ENCODE data around the gene TERC. TPM values are rescaled to one million over a fixed set of nuclear protein-coding genes. Genes with fewer than 3 reads are reported as not detected.

The TERC gene
- total and polyA plus RNA-seq, 10 of the 15 experiments (the other 5 are each of a cell fraction or from before 2014, with no cell fraction given): 0.43 to 125 (median 6.2) TPM; not detected in 4

DNA sequence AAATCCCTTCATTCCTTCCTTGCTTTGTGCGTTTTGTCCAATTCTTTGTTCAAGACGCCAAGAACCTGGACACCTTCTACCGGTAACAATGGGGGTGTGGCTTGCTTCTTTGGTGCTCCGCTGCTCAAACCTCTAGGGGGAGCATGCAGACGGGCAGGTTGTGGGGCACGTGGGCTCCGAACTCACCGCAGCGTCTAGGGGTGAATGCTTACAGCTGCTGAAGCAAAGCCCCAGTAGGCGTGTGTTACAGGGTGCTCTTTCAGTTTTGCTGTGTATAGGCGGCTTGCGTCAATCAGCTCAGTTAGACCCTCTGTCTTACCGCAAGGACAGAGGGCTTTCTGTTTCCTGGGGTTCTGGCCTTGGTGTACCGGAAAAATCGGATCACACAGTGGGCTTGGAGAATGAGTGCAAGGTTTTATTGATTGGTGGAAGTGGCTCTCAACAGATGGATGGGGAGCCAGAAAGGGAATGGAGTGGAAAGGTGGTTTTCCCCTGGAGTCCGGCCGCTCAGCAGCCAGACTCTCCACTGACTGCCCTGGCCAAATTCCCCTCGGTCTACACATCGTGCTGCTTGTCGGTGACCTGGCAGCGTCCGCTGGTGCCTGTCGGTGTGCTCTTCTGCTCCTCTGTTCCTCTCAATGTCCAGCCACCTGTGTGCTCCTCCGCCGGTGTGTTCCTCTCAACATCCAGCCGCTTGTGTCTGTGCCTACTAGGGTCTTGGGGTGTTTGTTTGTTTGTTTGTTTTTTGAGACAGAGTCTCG, 49.1 kb upstream of the TERC start (continued):
- TF ChIP-seq RELA (IDR thresholded peaks at IDR 0.05; ENCODE audit: borderline replicate concordance, partially characterized antibody) (peak; percentile 33), GATAD2B (conservative IDR thresholded peaks at IDR 0.05; ENCODE audit: low read depth) (0 out of 2 replicates have a peak, but pooled peaks have one; percentile 33), EED (IDR thresholded peaks at IDR 0.05; ENCODE audit: low read depth) (peak; percentile 68), ZNF384 (IDR thresholded peaks at IDR 0.05; ENCODE audit: borderline replicate concordance, low read depth, low read length) (no peak), ESRRA (IDR thresholded peaks at IDR 0.05; ENCODE audit: low read length) (no peak), YBX1 (IDR thresholded peaks at IDR 0.05) (no peak), HCFC1 (IDR thresholded peaks at IDR 0.05; ENCODE audit: low read length) (no peak), BCL11A (IDR thresholded peaks at IDR 0.05; ENCODE audit: low read depth, low read length) (no peak), KDM1A (IDR thresholded peaks at IDR 0.05; ENCODE audit: borderline replicate concordance) (no peak), EGR1 (IDR thresholded peaks at IDR 0.05; ENCODE audit: borderline replicate concordance in 1 of 2, low read depth in 2 of 2, low read length in 2 of 2) (peak in 1 of 2 experiments; percentile 9; a peak in 1 of 3 replicates)
- TF ChIP-seq, protein P1, sequence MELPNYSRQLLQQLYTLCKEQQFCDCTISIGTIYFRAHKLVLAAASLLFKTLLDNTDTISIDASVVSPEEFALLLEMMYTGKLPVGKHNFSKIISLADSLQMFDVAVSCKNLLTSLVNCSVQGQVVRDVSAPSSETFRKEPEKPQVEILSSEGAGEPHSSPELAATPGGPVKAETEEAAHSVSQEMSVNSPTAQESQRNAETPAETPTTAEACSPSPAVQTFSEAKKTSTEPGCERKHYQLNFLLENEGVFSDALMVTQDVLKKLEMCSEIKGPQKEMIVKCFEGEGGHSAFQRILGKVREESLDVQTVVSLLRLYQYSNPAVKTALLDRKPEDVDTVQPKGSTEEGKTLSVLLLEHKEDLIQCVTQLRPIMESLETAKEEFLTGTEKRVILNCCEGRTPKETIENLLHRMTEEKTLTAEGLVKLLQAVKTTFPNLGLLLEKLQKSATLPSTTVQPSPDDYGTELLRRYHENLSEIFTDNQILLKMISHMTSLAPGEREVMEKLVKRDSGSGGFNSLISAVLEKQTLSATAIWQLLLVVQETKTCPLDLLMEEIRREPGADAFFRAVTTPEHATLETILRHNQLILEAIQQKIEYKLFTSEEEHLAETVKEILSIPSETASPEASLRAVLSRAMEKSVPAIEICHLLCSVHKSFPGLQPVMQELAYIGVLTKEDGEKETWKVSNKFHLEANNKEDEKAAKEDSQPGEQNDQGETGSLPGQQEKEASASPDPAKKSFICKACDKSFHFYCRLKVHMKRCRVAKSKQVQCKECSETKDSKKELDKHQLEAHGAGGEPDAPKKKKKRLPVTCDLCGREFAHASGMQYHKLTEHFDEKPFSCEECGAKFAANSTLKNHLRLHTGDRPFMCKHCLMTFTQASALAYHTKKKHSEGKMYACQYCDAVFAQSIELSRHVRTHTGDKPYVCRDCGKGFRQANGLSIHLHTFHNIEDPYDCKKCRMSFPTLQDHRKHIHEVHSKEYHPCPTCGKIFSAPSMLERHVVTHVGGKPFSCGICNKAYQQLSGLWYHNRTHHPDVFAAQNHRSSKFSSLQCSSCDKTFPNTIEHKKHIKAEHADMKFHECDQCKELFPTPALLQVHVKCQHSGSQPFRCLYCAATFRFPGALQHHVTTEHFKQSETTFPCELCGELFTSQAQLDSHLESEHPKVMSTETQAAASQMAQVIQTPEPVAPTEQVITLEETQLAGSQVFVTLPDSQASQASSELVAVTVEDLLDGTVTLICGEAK (IDR thresholded peaks at IDR 0.05; ENCODE audit: borderline replicate concordance): no peak

Measured in GM12878 (cell line).